Measurements from ENCODE around the gene TMEM178A.

DNA sequence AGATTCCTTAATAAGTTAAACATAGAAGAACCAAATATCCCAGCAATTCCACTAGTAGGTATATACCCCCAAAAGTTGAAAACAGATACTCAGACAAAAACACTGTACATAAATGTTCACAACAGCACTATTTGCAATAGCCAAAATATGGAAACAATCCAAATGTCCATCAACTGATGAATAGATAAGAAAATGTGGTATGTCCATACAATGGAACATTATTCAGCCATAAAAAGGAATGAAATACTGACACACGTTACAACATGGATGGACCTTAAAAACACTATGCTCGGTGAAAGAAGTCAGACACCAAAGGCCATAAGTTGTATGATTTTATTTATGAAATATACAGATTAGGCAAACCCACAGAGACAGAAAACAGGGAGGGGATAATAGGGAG lies 12.5 kb downstream of the TMEM178A start:
- no peak for TF ChIP-seq EZH2 (IDR thresholded peaks at IDR 0.05; ENCODE audit: borderline replicate concordance, insufficient read depth, low read depth, low read length, poor library complexity, severe bottlenecking)
- TF ChIP-seq, protein P1, sequence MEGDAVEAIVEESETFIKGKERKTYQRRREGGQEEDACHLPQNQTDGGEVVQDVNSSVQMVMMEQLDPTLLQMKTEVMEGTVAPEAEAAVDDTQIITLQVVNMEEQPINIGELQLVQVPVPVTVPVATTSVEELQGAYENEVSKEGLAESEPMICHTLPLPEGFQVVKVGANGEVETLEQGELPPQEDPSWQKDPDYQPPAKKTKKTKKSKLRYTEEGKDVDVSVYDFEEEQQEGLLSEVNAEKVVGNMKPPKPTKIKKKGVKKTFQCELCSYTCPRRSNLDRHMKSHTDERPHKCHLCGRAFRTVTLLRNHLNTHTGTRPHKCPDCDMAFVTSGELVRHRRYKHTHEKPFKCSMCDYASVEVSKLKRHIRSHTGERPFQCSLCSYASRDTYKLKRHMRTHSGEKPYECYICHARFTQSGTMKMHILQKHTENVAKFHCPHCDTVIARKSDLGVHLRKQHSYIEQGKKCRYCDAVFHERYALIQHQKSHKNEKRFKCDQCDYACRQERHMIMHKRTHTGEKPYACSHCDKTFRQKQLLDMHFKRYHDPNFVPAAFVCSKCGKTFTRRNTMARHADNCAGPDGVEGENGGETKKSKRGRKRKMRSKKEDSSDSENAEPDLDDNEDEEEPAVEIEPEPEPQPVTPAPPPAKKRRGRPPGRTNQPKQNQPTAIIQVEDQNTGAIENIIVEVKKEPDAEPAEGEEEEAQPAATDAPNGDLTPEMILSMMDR (IDR thresholded peaks at IDR 0.05): no peak

Measured in B cell (primary cell).